Heart left ventricle (tissue), 16 donors: ENCODE results near the gene LTF. TPM values are rescaled to one million over a fixed set of nuclear protein-coding genes. Genes with fewer than 3 reads are reported as not detected.
"Not testable (repeated sequence)": the region's sequence is repeated elsewhere in the genome, so short reads cannot be mapped to it uniquely, and the experiment has no call there.

Source experiments
- ATAC-seq, 4 donors: fragments of 200-7000 bp; cut with Tn5 transposase; one replicate each; pipeline ENCODE4 v1.9.1; 2020 to 2022; ENCODE audit warnings: moderate library complexity in 4 of 4, mild to moderate bottlenecking in 3 of 4, moderate number of reproducible peaks in 1 of 4
- DNase-seq, 5 donors: peaks; one replicate each; pipeline ENCODE4 v3.0.0-alpha.2; 2020
- H3K27ac ChIP-seq, 12 donors: fragments of 200-600 bp; sonication (generic) in 4 of 12; one replicate each; pipeline versions ENCODE4 v1.5.0 to v1.8.0; 2016 to 2022; ENCODE audit warnings: mild to moderate bottlenecking in 2 of 12
- H3K27me3 ChIP-seq, 9 donors: fragments of 200-600 bp; sonication (generic) in 2 of 9; one replicate each; pipeline versions ENCODE4 v1.5.1 to v1.8.0; 2016 to 2022; ENCODE audit warnings: mild to moderate bottlenecking in 3 of 9
- H3K36me3 ChIP-seq, 9 donors: fragments of 200-600 bp; sonication (generic) in 2 of 9; one replicate each; pipeline versions ENCODE4 v1.5.0 to v1.8.0; 2018 to 2022; ENCODE audit warnings: mild to moderate bottlenecking in 2 of 9
- H3K4me1 ChIP-seq, 12 donors: fragments of 200-600 bp; sonication (generic) in 4 of 12; one replicate each; pipeline versions ENCODE4 v1.5.0 to v1.8.0; 2016 to 2022; ENCODE audit warnings: mild to moderate bottlenecking in 3 of 12
- H3K4me3 ChIP-seq, 12 donors: fragments of 200-600 bp; sonication (generic) in 4 of 12; one replicate each; pipeline versions ENCODE4 v1.5.0 to v1.8.0; 2017 to 2022; ENCODE audit warnings: mild to moderate bottlenecking in 9 of 12, moderate library complexity in 4 of 12
- H3K9me3 ChIP-seq, 12 donors: fragments of 200-600 bp; sonication (generic) in 4 of 12; one replicate each; pipeline versions ENCODE4 v1.5.0 to v1.8.0; 2016 to 2022; ENCODE audit warnings: mild to moderate bottlenecking in 1 of 12
- CTCF ChIP-seq, 12 donors: fragments of 200-600 bp; sonication (generic) in 4 of 12; IDR thresholded peaks; one replicate each; pipeline versions ENCODE4 v1.5.0 to v1.8.0; 2018 to 2022; ENCODE audit warnings: antibody characterized with exemption in 12 of 12, mild to moderate bottlenecking in 5 of 12
- POLR2A ChIP-seq, 2 donors: fragments of 450-650 bp; IDR thresholded peaks; one replicate each; pipeline ENCODE4 v1.6.1; 2017; ENCODE audit warnings: antibody characterized with exemption in 2 of 2, mild to moderate bottlenecking in 2 of 2, moderate library complexity in 2 of 2
- WGBS, 4 donors: extraction: QIAGEN DNeasy Blood & Tissue Kit in 2 of 4; methylation state at CpG; one replicate each; pipeline versions ENCODE4 v1.1.5 to v1.1.7; 2013 to 2018; 5-methylcytosine and 5-hydroxymethylcytosine counted together
- intact Hi-C, 10 donors: fragments of 100-400 bp; cut with DNase I; formaldehyde crosslinking; loops; one replicate each; pipeline versions ENCODE4 v1.11.1 to v1.14.2; 2022
- polyA plus RNA-seq, 2 donors: library from polyadenylated mRNA; stranded (reverse); fragments of 200-250 nt; gene quantifications; one replicate each; pipeline ENCODE4 v1.2.3, GENCODE V29; 2013
- total RNA-seq, 9 donors: library from RNA; depleted of rRNA in 2 of 9; stranded (reverse); fragments of >200 nt in 2 of 9; fragmentation: NEBNext Ultra II Directional in 3 of 9; extraction: Animal tissue kit (Norgen Biotek cat#: 25700) in 3 of 9; gene quantifications; one replicate each; pipeline versions ENCODE4 v1.1.0 to v1.2.4, GENCODE V29; 2016 to 2023
- donor health status: ischemic (EF 13 %, LVEDD 7.1; RV severe dilation, severe dysfunction).
- donor health status: healthy with polysubstance abuse.
- donor health status: DM: no; HTN: yes; CAD: no.
- donor health status: DM: no; HTN: no; CAD: no.
- donor health status: ischemic (EF 25% LVEDD 6.9; RV normal size, moderate dysfunction).
- donor health status: ischemic (EF 25% LVEDD 5.7; RV mildly dilated, moderate dysfunction).
- donor health status: healthy.
- donor health status: DM: yes; HTN: yes; CAD: no.
- donor health status: ischemic (EF 35%, LVEDD 5.7; RV mildly dilated, moderate dysfunction).
- donor health status: nonischemic (EF 11% LVEDD 7.7; RV severe dilation, severe dysfunction).
- donor health status: DM: yes; HTN: yes; CAD: no.
- donor health status: PGD.
- donor health status: ischemic (EF 29% LVEDD 5.4; RV normal size, mild dysfunction).
- donor health status: nonischemic (EF 23%, LVEDD 6.1; RV moderate dilation, normal function).

LTF gene
- total and polyA plus RNA-seq, 11 donors, result 1.6 to 10.6 (median 3.0) TPM

- peak overlapping the region; percentile 1 to 94 (median 77) for H3K27ac ChIP-seq
- TF ChIP-seq CTCF (IDR thresholded peaks at IDR 0.05) (no peak), POLR2A (IDR thresholded peaks at IDR 0.05) (no peak)
- H3K27me3 ChIP-seq, result no peaks in the 10 kb centered on the region
- DNase-seq (no peak), ATAC-seq (peak in 2 of 4 donors; percentile 2 to 15)
- intact Hi-C loops, result no loop called here
- 45 to 59% (median 51%) methylated on average over 11 of the region's 11 CpGs for WGBS, 4 donors
- H3K9me3 ChIP-seq, result no peaks in the 10 kb centered on the region
- peak overlapping the region in 2 of 12 donors; percentile 15 to 16 for H3K4me3 ChIP-seq
- peaks cover 0 to 7% (median 0%) of the 10 kb centered on the region in 9 donors for H3K36me3 ChIP-seq
- peaks cover 0 to 60% (median 28%) of the 10 kb centered on the region in 12 donors for H3K4me1 ChIP-seq
Observed at GRCh38 chr3:46405301-46406019, 59.2 kb downstream of the LTF start.

- ATAC-seq, DNase-seq, H3K4me3 ChIP-seq, H3K36me3 ChIP-seq, H3K9me3 ChIP-seq, H3K27me3 ChIP-seq, intact Hi-C loops, H3K27ac ChIP-seq: not testable (repeated sequence)
- H3K4me1 ChIP-seq, result peaks cover 0 to 54% (median 15%) of the 10 kb centered on the region in 12 donors
- 95 to 98% (median 95%) methylated on average over 4 of the region's 4 CpGs for WGBS, 4 donors
Observed at GRCh38 chr3:46402902-46403301, 61.8 kb downstream of the LTF start.

- 92 to 94% (median 94%) methylated on average over 2 of the region's 2 CpGs for WGBS, 4 donors
Observed at GRCh38 chr3:46401579-46401978, 63.1 kb downstream of the LTF start.

GRCh38 chr3:46400846-46401245 lies 63.9 kb downstream of the LTF start:
- DNase-seq, result no peak
- no peak overlapping the region for H3K27ac ChIP-seq
- H3K27me3 ChIP-seq, result no peaks in the 10 kb centered on the region
- H3K36me3 ChIP-seq, result no peaks in the 10 kb centered on the region
- TF ChIP-seq POLR2A (IDR thresholded peaks at IDR 0.05) (no peak), CTCF (IDR thresholded peaks at IDR 0.05) (no peak)
- no peak for ATAC-seq
- intact Hi-C loops, result no loop called here
- H3K4me1 ChIP-seq, result peaks cover 0 to 49% (median 7%) of the 10 kb centered on the region in 12 donors
- no peak overlapping the region for H3K4me3 ChIP-seq
- H3K9me3 ChIP-seq, result no peaks in the 10 kb centered on the region
- 67 to 82% (median 70%) methylated on average over 5 of the region's 5 CpGs for WGBS, 4 donors

More at GRCh38 chr3:46401579-46401978, 63.1 kb downstream of the LTF start:
- DNase-seq (no peak), ATAC-seq (no peak)
- Histone ChIP-seq H3K36me3 (no peaks in the 10 kb centered on the region), H3K9me3 (no peaks in the 10 kb centered on the region), H3K4me3 (no peak overlapping the region), H3K27me3 (no peaks in the 10 kb centered on the region), H3K4me1 (peaks cover 0 to 47% (median 10%) of the 10 kb centered on the region in 12 donors), H3K27ac (no peak overlapping the region)
- intact Hi-C loops, result no loop called here
- TF ChIP-seq CTCF (IDR thresholded peaks at IDR 0.05) (no peak), POLR2A (IDR thresholded peaks at IDR 0.05) (no peak)
